Upper lobe of left lung (tissue), 6 donors: ENCODE results near the gene PFKFB4. TPM values are rescaled to one million over a fixed set of nuclear protein-coding genes. Genes with fewer than 3 reads are reported as not detected.
A peak's percentile ranks its signal among the peaks of the same experiment; 100 is the strongest.

ENCODE experiments used
- ATAC-seq, 2 donors: fragments of 200-7000 bp; cut with Tn5 transposase; one replicate each; pipeline ENCODE4 v1.9.1; 2022; ENCODE audit warnings: mild to moderate bottlenecking in 2 of 2, moderate library complexity in 2 of 2; ENCODE audit not compliant: low FRiP score in 2 of 2
- DNase-seq, 2 donors: peaks; one replicate each; pipeline ENCODE4 v3.0.0-alpha.2; 2019 to 2020
- H3K27ac ChIP-seq, 4 donors: fragments of 200-600 bp; sonication (generic); one replicate each; pipeline ENCODE4 v1.5.1; 2016 to 2019
- H3K27me3 ChIP-seq, 4 donors: fragments of 200-600 bp; sonication (generic); one replicate each; pipeline ENCODE4 v1.5.1; 2017 to 2019
- H3K36me3 ChIP-seq, 4 donors: fragments of 200-600 bp; sonication (generic); one replicate each; pipeline ENCODE4 v1.5.1; 2016 to 2019
- H3K4me1 ChIP-seq, 4 donors: fragments of 200-600 bp; sonication (generic); one replicate each; pipeline ENCODE4 v1.5.1; 2018 to 2019
- H3K4me3 ChIP-seq, 4 donors: fragments of 200-600 bp; sonication (generic); one replicate each; pipeline ENCODE4 v1.5.1; 2017 to 2019; ENCODE audit warnings: mild to moderate bottlenecking in 2 of 4, moderate library complexity in 1 of 4
- H3K9me3 ChIP-seq, 4 donors: fragments of 200-600 bp; sonication (generic); one replicate each; pipeline ENCODE4 v1.5.1; 2018 to 2019
- CTCF ChIP-seq, 6 experiments: fragments of 450-650 bp in 4 of 6; fragments of 200-600 bp in 2 of 6; sonication (generic) in 2 of 6; IDR thresholded peaks; one replicate each; pipeline ENCODE4 v1.5.1; 2016 to 2019; ENCODE audit warnings: antibody characterized with exemption in 6 of 6
- EP300 ChIP-seq, 4 donors: sonication (generic); formaldehyde crosslinking; IDR thresholded peaks; one replicate each; pipeline ENCODE4 v1.5.1; 2017; ENCODE audit warnings: antibody characterized with exemption in 4 of 4, control low read depth in 2 of 4
- POLR2A ChIP-seq, 4 donors: fragments of 450-650 bp; IDR thresholded peaks; one replicate each; pipeline ENCODE4 v1.5.1; 2016 to 2017; ENCODE audit warnings: antibody characterized with exemption in 4 of 4, mild to moderate bottlenecking in 2 of 4
- POLR2AphosphoS5 ChIP-seq, 2 donors: sonication (generic); formaldehyde crosslinking; IDR thresholded peaks; one replicate each; pipeline ENCODE4 v1.5.1; 2017; ENCODE audit warnings: antibody characterized with exemption in 2 of 2
- WGBS, 2 donors: methylation state at CpG; one replicate each; pipeline ENCODE4 v1.1.5; 2017 to 2018; 5-methylcytosine and 5-hydroxymethylcytosine counted together
- total RNA-seq, 6 donors: library from RNA; depleted of rRNA in 4 of 6; stranded (reverse); fragments of >200 nt in 4 of 6; gene quantifications; one replicate each; pipeline versions ENCODE4 v1.1.0 to v1.2.1, GENCODE V29; 2016 to 2021
- donor health status: DM: no; HTN: no; CAD: no; lungs with moderate emphysema.
- donor health status: DM: no; HTN: yes; CAD: no; lungs with severe emphysema.

The PFKFB4 gene
- total RNA-seq, 6 donors from 2014 or later, result 5.9 to 16.8 (median 9.8) TPM

DNA sequence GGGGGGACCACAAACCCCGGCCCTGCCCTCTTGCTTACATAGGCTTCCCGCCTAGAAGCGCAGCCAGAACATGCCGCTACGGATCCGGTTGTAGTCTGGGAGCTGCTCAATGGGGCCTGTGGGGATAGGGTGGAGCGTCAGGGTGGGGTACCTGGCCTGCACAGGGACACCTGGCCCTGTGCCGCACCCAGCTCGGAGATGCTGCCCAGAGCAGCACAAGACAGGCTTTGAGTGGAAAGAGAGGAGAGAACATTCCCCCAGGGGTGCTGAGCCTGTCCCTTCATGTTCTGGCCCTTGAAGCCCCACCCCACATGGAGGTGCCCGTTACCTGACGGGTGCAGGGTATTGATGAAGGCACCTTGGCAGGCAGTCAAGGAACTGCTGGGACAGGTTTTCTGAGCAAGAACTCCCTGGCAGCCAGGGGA is 42.5 kb upstream of the PFKFB4 start:
- Histone ChIP-seq H3K4me1 (peaks cover 7 to 20% (median 14%) of the 10 kb centered on the region in 4 donors), H3K27ac (peak overlapping the region; percentile 59 to 80 (median 69)), H3K36me3 (peaks cover 24 to 66% (median 61%) of the 10 kb centered on the region in 4 donors), H3K4me3 (no peak overlapping the region), H3K9me3 (no peaks in the 10 kb centered on the region), H3K27me3 (peaks cover 0 to 4% (median 0%) of the 10 kb centered on the region in 4 donors)
- ATAC-seq (peak in 1 of 2 donors; percentile 1), DNase-seq (peak in 1 of 2 donors; percentile 27)
- TF ChIP-seq EP300 (IDR thresholded peaks at IDR 0.05), result no peak
- no peak for TF ChIP-seq POLR2AphosphoS5 (IDR thresholded peaks at IDR 0.05)
- no peak for TF ChIP-seq POLR2A (IDR thresholded peaks at IDR 0.05)
- no peak for TF ChIP-seq CTCF (IDR thresholded peaks at IDR 0.05)
- 71 to 82% methylated on average over 11 of the region's 11 CpGs for WGBS, 2 donors

- ATAC-seq (no peak), DNase-seq (peak in 1 of 2 donors; percentile 17)
- H3K9me3 ChIP-seq, result no peaks in the 10 kb centered on the region
- H3K36me3 ChIP-seq, result peaks cover 18 to 60% (median 55%) of the 10 kb centered on the region in 4 donors
- H3K27me3 ChIP-seq, result peaks cover 0 to 4% (median 0%) of the 10 kb centered on the region in 4 donors
- 61 to 83% methylated on average over 3 to 5 of the region's 5 CpGs for WGBS, 2 donors
- peaks cover 7 to 20% (median 14%) of the 10 kb centered on the region in 4 donors for H3K4me1 ChIP-seq
- H3K4me3 ChIP-seq, result no peak overlapping the region
- H3K27ac ChIP-seq, result peak overlapping the region; percentile 59 to 80 (median 69)
- TF ChIP-seq EP300 (IDR thresholded peaks at IDR 0.05), result no peak
- TF ChIP-seq POLR2AphosphoS5 (IDR thresholded peaks at IDR 0.05), result no peak
- TF ChIP-seq CTCF (IDR thresholded peaks at IDR 0.05), result no peak
- no peak for TF ChIP-seq POLR2A (IDR thresholded peaks at IDR 0.05)
Observed at GRCh38 chr3:48598323-48599076, 41.9 kb upstream of the PFKFB4 start.

DNA sequence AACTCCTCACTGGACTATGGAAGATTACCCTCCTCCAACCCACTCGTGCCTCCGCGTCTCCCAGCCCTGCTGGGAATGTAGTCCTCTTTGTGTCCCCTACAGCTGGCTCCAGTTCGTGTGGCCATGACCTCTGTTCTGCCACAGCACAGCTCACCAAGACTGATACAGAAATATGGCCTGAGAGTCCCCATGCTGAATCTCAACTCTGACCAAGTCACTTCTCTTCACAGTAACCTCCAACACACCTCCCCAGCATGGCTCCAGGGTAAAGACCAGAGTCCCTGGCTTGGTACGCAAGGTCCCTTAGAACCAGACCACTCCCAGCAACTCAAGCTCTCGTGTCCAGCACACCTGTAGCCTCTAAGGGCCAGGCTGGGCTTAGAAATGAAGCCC is 40.8 kb upstream of the PFKFB4 start:
- H3K4me3 ChIP-seq, result no peak overlapping the region
- TF ChIP-seq CTCF (IDR thresholded peaks at IDR 0.05) (no peak), POLR2AphosphoS5 (IDR thresholded peaks at IDR 0.05) (no peak), POLR2A (IDR thresholded peaks at IDR 0.05) (no peak), EP300 (IDR thresholded peaks at IDR 0.05) (no peak)
- DNase-seq (no peak), ATAC-seq (no peak)
- peaks cover 12 to 49% (median 44%) of the 10 kb centered on the region in 4 donors for H3K36me3 ChIP-seq
- H3K9me3 ChIP-seq, result no peaks in the 10 kb centered on the region
- H3K27me3 ChIP-seq, result peaks cover 0 to 4% (median 0%) of the 10 kb centered on the region in 4 donors
- H3K4me1 ChIP-seq, result peaks cover 7 to 20% (median 14%) of the 10 kb centered on the region in 4 donors
- peak overlapping the region; percentile 58 to 80 (median 64) for H3K27ac ChIP-seq
- WGBS, 2 donors, result 84 to 96% methylated on average over 5 to 6 of the region's 6 CpGs

GRCh38 chr3:48596676-48597407 is 40.2 kb upstream of the PFKFB4 start:
- H3K9me3 ChIP-seq, result no peaks in the 10 kb centered on the region
- TF ChIP-seq EP300 (IDR thresholded peaks at IDR 0.05) (no peak), POLR2A (IDR thresholded peaks at IDR 0.05) (no peak), POLR2AphosphoS5 (IDR thresholded peaks at IDR 0.05) (no peak), CTCF (IDR thresholded peaks at IDR 0.05) (no peak)
- H3K27ac ChIP-seq, result peak overlapping the region; percentile 58 to 80 (median 64)
- peaks cover 12 to 43% (median 38%) of the 10 kb centered on the region in 4 donors for H3K36me3 ChIP-seq
- peak in 1 of 2 donors; percentile 30 for DNase-seq
- peaks cover 0 to 4% (median 0%) of the 10 kb centered on the region in 4 donors for H3K27me3 ChIP-seq
- H3K4me3 ChIP-seq, result no peak overlapping the region
- 70 to 78% methylated on average over 8 of the region's 8 CpGs for WGBS, 2 donors
- ATAC-seq, result no peak
- H3K4me1 ChIP-seq, result peaks cover 7 to 20% (median 14%) of the 10 kb centered on the region in 4 donors
